ENCODE results near the gene KCNAB1.
"Not testable (repeated sequence)": the region's sequence is repeated elsewhere in the genome, so short reads cannot be mapped to it uniquely, and the experiment has no call there.

The KCNAB1 gene

DNA sequence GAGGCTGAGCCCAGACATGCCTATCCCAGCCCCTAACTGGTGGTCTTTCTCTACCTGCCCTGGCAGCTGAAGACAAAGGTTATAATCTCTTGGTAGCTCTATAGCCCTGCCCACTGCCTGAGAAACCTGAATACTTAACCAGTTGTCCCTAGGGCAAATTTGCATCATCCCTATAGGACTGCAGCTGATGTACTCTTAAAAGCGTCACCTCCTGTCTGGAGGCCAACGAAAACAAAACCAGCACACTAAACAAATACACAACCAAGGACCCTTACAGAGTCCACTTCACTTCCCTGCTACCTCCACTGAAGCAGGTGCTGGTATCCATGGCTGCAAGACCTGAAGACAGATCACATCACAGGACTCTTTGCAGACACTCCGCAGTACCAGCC, 98.0 kb downstream of the KCNAB1 start:
- DNase-seq (ENCODE audit: low spot score) = no peak

DNA sequence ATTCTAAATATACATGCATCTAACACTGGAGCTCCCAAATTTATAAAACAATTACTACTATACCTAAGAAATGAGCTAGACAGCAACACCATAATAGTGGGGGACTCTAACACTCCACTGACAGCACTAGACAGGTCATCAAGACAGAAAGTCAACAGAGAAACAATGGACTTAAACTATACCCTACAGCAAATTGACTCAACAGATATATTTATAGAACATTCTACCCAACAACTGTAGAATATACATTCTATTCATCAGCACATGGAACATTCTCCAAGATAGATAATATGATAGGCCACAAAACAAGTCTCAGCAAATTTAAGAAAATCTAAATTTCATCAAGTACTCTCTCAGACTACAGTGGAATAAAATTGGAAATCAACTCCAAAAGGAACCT, 102.0 kb downstream of the KCNAB1 start:
- DNase-seq (ENCODE audit: low spot score) = not testable (repeated sequence)

DNA sequence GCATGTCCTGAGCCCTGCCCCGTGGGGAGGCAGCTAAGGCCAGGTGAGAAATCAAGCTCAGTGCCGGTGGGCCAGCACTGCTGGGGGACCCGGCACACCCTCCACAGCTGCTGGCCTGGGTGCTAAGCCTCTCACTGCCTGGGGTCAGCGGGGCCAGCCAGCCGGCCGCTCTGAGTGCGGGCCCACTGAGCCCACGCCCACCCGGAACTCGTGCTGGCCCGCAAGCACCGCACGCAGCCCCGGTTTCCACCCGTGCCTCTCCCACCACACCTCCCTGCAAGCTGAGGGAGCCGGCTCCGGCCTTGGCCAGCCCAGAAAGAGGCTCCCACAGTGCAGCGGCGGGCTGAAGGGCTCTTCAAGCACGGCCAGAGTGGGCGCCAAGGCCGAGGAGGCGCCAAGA, 103.7 kb downstream of the KCNAB1 start:
- DNase-seq (ENCODE audit: low spot score) = not testable (repeated sequence)

DNA sequence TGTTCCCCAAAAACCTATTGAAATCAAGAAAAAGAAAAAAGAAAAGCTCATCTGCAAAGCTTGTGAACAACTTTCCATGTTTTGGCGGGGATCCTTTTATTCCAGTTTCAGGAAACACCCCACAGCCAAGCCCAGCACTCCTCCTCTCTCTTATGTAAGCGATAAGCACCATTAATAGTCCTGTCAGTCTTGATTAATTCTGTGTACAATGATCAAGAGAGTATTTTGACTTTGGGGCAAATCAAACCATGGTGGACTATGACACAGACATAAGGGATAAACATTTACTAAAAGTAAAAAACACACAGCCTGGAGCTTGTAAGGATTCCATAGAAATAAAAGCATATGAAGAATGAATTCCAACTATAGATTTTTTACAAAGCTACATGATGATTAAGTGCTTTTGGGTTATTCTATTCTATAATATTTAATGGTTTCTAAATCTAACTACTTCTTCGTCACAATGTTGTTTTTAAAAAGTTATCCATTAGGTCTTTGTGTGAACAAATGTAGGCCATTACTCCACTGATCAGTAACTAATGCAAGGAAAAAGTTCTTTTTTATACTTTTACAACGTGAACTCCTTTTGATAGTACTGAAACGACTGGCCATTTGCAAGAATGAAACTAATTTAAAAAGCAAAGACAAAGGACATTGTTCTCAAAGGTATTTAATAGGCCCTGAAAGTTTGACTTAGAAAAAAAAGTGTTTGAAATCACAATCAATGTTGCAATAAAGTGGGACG, 106.5 kb downstream of the KCNAB1 start:
- DNase-seq (ENCODE audit: low spot score) = no peak

DNA sequence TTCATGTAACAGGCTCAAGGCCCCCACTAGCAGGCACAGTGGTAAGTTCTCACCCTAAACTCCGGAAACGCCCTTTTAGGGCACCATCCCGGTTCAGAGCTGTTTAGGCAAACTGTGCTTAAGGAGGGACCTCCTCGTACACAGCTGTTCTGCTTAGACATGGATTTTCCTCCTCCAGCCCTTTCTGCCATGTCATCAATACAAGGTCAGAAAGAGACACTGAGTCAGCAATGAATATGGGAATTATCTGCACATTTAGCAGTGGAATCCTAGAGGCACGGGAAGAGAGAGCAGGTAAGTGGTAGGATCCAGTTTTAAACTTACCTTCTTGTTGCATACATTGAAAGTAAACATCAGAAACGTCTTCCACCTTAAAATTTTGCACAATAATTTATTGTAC, 107.3 kb downstream of the KCNAB1 start:
- DNase-seq (ENCODE audit: low spot score) = no peak

DNA sequence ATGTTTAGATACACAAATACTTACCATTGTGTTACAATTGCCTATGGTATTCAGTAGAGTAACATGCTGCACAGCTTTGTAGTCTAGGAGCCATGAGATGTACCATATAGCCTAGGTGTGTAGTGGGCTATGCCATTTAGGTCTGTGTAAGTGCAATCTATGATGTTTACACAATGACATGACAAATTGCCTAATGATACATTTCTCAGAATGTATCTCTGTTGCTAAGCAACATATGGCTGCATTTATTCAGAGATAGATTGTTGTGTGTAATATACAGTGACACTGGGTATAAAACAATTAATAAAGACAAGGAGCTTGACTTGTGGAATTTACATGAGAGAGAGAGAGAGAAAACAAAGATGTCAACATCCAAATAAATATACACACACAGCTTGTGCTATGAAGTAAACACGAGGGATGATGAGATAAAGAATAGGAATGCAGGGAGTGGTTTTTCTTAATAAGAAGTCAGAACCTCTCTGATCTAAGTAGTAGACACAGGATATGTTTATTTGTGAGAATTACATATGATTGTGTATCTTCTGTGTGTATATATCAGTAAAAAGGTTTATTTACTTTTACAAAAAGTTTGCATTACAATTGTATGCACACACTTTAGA, 110.0 kb downstream of the KCNAB1 start:
- no peak for DNase-seq (ENCODE audit: low spot score)

DNA sequence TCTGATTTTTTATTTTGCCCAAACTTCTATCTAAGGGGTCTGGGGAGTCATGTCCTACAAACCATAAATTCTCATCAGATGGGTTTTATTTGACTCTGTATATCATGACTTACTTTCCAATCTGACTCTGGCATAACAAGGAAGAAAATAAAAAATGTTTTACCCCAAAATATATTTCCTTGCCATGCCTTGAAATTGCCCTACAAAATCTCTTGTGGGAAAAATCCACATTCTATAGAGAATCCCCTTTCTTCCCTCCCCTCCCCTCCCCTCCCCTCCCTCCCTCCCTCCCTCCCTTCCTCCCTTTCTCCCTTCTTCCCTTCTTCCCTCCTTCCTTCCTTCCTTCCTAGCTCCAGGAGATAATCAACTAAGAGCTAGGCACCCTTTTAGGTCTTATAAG, 110.8 kb downstream of the KCNAB1 start:
- not testable (repeated sequence) for DNase-seq (ENCODE audit: low spot score)

DNA sequence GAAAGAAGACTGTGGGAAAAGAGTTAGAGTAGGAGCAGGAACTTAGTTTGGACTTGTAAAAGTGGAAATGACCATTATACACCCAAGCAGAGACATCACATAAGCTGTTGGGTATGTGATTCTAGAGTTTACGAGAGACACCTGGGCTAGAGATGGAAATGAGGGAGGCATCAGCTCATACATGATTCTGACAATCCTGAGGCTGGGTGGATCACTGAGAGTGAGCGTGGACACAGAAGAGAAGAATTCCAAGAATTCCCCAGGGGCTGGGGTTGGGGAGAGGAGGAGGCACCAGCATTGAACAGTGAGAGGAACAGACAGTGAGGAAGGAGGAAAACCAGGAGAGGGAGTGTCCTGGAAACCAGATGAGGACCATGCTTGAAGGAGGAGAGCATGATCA, 113.5 kb downstream of the KCNAB1 start:
- no peak for DNase-seq (ENCODE audit: low spot score)

DNA sequence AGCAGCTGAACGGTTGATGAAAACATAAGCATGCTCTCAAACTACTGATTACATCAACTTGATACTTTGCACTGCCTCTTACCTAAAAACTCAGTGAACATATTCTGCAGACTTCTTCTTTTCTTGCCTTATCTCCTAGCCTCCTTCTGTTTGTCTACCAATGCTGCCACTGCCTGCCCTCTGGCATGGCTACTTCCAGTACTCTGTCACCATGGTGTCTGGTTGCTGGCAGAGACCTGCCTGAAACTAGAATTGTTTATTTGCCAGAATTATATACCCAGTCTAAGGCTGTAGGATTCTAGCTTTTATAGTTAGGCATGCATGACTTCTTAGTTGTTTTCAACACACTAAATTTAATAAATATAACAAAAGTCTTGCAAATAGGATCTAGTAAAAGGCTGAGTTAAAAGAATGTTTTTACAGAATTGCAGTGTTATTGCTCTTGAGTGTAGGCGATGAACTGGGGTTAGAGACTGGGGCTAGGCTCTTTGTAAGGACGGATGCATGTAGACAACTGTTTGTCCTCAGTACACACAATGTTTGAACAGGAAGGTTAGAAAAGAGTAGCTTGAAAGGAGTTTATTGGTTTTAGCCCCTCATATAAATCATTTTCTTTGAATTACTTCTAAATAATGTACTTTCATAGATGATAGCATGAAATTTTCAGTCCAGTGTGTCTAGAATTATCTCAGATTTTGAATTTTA, 116.3 kb downstream of the KCNAB1 start:
- DNase-seq (ENCODE audit: low spot score) = no peak

DNA sequence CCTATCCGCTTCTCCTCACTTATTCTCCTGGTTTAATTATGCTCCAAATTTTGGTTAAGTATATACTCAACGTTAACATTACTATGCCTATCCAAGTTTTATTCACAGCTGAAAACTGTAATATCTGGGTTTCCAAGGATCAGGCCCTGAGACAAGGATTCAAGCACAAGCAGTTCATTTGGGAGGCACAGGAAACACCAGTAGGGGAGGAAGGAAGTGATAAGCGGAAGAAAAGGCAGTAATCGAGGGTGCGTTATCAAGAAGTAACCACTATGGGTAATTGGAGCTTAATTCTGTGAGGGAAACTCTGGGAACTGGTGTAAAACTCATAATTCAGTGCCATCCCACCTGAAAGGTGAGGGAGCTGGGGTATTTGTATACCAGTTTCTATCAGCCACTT, 120.3 kb downstream of the KCNAB1 start:
- no peak for DNase-seq (ENCODE audit: low spot score)

DNA sequence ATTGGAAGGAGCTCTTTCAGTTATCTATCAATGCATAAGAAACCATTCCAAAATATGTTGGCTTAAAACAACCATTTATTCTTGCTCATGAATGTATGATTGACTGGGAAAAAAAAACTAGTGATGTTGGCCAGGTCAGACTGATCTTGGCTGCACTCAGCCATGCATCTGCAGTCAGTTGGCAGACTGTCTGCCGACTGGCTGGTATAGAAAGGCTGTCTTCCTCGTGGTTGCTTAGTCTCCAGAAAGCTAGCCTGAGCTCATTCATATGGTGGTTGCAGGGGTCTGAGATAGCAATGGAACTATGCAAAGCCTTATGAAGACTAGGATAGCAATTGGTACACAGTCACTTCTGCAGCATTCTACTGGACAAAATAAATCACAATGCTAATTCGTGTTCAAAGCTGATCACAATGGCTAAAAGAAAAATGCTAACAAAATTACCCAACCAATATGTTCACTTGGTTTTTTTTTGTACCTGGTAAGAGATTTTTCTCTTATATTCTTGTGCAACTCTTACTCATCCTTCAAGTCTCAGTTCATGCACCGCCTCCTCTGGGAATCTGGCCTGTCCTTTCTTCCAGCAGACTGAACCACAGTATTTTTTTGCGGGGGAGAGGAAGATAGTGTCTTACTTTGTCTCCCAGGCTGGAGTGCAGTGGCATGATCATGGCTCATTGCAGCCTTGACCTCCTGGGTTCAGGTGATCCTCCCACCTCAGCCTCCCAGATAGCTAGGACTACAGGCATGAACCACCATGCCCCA, 126.8 kb downstream of the KCNAB1 start:
- DNase-seq (ENCODE audit: low spot score) = no peak

DNA sequence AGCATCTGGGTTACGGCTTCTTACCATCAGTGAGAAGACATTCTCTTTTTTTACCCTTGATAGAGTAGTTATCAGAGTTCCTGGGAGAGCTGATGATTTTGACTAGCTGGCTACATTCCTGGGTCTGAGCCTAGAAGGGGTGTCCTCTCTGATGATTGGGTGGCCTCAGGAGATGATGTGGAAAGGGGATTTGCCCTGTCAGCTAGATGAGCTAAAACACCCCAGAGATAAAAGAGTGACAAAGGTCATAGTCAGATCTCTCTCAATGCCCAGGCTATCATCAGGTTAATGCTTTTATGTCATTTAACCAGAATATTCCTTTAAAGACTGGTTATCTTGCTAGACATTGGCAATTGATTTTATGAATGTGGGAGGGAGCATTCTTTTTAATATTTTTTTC, 130.2 kb downstream of the KCNAB1 start:
- no peak for DNase-seq (ENCODE audit: low spot score)

DNA sequence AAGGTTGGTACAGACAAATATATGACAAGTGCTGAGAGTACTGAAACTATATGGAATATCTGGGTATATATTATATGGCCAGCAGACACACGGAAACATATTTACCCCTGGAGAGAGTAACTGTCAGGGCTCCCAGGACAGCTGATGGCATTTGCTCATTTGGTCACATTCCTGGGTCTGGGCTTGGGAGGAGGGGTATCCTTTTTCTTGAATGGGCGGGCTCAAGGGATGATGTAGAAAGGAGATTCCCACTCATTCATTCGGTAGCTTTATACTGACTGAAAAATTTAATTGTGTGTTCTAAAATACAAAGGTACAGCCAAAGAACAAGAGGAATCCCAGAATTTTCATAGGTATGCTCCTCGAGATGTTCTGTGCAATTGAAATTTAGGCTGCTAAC, 131.0 kb downstream of the KCNAB1 start:
- DNase-seq (ENCODE audit: low spot score) = no peak

DNA sequence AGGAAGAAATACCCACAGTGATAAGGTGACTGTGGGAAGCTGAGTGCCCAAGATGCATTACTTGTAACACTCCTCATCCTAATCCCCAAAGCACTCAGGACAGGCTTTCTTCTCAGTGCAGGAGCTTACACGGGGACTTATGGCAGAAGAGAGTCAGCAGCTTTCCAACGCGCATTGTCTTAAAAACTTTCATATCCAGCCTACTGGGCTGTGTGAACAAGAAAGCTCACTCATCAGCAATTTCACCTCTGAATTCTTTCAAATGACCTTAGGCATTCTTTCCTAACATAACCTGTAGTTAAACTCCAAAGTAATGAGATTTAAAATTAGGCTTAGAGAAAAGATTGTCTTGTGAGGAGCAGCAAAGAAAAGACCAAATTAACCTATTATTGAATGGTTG, 132.3 kb downstream of the KCNAB1 start:
- DNase-seq (ENCODE audit: low spot score) = no peak

DNA sequence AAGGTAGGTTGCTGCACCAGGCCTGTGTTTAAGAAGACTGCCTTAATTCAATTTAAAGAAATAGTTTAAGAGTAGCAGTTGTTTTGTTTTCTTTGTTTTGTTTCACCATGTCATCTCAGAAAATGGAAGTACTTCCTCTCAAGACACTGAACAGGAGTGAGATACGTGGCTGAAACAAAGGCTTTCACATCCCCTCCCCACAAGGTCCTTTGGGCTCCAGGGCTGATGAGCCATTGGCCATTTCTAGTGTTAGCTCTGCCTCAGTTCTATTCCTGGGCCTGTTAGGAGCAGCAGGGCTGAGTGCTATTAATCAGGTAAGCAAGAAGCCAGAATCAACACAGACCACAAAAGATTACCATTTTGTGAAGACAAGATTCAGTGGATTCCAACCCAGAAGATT, 132.8 kb downstream of the KCNAB1 start:
- no peak for DNase-seq (ENCODE audit: low spot score)

DNA sequence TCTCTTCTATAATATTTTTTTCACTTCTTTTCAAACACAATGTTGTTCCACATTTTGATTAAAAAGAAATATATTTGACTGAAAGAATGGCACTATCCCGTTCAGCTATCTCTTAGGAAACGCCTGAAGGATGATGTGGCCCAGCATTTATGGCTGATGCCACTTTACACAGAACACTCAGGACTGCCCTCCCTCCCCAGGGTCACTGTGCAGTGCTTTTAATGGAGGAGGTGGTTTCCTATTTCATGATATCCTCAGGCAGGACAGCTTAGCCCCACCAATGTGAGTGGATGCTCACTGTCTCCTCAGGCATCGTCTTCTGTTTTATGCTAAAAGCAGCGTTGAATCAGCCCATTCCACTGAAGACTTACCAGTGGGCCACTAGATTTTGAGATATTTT, 135.9 kb downstream of the KCNAB1 start:
- no peak for DNase-seq (ENCODE audit: low spot score)

DNA sequence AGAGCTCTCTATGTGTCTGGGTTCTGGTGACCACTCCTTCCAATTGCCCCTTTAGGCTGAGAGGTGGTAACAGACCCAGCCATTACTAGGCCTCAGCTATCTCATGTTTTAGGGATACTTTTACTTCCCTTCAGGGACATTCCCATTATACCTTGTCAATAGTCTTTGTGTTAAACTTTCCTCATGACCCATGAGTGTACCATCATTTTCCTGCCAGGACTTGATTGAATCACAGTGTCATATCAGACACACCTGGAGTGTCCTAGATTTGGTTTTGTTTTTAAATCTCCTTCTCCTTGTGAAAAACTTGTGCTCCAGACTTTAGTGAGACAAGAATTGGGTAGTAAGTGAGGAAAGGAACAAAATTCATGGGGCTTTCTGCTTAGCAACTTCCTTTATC, 136.6 kb downstream of the KCNAB1 start:
- no peak for DNase-seq (ENCODE audit: low spot score)

DNA sequence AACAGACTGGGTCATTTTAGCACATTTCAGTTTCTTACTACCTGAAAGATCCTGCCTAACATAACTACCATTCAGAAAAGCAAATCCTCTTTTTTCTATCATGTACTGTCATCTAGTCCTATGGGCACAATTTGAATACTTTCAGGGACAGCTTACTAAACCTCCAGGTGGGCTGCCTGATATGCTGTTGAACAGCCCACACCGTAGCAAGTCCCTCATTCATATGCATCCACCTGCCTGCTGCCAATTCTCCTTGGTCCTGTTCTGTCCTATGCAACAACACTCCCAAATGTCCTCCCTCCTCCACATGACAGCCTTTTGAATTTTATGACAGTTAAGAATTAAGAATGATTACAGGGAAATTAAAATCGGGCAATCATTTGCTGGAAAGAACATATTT, 137.9 kb downstream of the KCNAB1 start:
- no peak for DNase-seq (ENCODE audit: low spot score)

DNA sequence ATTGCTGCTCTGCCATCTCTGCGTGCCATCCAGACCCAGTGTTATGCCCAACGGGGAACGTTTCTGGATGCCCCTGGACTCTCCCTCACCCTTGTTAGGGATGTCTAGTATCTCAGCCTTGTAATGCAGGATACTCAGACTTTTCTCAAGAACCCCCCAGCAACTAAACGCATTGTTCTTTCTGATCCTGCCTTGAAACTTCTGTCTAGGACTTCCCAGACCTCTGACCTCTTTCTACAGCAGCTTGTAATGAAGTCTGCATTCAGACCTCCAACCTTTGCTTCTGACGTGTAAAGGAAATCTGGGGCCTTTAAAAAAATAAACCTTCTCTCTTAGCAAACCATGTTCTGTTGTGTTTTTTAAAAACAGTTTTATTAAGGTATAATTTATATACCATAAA, 139.5 kb downstream of the KCNAB1 start:
- DNase-seq (ENCODE audit: low spot score) = no peak

DNA sequence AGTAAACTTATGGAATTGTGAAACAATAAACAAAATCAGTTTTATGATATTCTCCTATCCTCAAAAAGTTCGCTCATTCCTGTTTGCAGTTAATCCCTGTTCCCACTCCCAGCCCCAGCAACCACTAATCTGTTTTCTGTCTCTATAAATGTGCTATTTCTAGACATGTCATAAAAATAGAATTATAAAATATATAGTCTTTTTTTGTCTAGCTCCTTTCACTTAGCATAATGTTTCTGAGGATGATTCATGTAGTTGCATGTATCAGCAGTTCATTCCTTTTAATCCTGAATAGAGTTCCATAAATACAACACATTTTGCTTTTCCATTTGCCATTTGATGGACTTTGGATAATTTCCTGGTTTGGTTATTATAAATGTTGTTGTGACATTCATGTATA, 140.0 kb downstream of the KCNAB1 start:
- DNase-seq (ENCODE audit: low spot score) = no peak

DNA sequence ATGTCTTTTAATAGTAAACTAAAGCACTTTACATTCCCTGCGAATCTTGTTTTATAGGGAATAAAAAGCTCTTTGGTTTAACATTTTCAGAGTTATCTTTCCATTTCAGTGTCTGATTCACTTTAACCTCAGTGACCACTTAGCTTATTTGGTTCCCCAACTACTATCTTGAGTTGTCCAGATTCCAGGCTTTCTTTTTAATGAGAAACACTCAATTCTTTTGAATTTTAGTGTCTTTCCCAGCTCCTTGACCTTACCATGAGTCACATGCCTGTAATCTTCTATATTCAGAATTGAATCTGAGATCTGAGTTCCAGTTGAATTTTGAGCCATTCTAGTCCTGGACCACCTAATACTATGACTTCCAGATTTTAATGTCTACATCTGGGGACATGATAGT, 144.4 kb downstream of the KCNAB1 start:
- DNase-seq (ENCODE audit: low spot score) = no peak

DNA sequence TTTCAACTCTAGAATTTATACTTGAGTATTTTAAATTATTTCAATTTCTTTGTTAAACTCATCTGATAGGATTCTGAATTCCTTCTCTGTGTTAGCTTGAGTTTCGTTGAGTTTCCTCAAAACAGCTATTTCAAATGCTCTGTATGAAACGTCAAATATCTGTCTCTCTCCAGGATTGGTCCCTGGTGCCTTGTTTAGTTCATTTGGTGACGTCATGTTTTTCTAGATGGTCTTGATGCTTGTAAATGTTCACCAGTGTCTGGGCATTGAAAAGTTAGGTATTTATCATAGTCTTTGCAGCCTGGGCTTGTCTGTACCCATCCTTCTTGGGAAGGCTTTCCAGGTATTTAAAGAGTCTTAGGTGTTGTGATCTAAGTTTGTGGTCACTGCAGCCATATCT, 151.1 kb downstream of the KCNAB1 start:
- DNase-seq (ENCODE audit: low spot score) = no peak
